ENCODE results near the gene ABCG5. TPM values are rescaled to one million over a fixed set of nuclear protein-coding genes. Genes with fewer than 3 reads are reported as not detected.

ABCG5 gene
- total RNA-seq, 3 donors from 2014 or later (not counting 1 experiment from before 2014, with no cell fraction given): not detected

DNA sequence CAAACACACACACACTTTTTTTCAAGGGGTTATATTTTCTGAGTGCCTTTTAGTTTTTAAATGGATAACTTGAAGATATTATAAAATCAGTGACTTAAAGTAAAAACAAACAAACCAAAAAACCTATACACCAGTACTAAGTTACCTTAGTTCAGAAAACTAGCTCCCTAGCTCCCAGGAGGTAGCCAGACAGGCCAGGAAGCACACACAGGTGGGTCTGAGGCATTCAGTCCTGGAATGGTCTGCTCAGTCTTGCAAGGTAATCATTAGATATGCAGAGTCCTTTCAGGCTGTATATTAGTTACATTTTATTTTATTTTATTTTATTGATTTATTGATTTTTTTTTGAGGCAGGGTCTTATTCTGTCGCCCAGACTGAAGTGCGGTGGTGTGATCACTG lies 75.5 kb downstream of the ABCG5 start:
- Mint-ChIP-seq H3K27ac (no peak overlapping the region), H3K4me1 (no peaks in the 10 kb centered on the region), H3K36me3 (no peaks in the 10 kb centered on the region), H3K9me3 (no peaks in the 10 kb centered on the region), H3K27me3 (ENCODE audit: low read depth in 2 of 2) (peaks cover 2 to 13% of the 10 kb centered on the region in 2 donors), H3K4me3 (no peak overlapping the region)
- WGBS (ENCODE audit: insufficient coverage): 88% methylated on average over 2 of the region's 2 CpGs
- Histone ChIP-seq H3K36me3 (ENCODE audit: control insufficient read depth, insufficient read depth, low read length) (no peaks in the 10 kb centered on the region), H3K4me1 (ENCODE audit: control insufficient read depth, insufficient read depth, low read length) (no peaks in the 10 kb centered on the region), H3K27me3 (ENCODE audit: control insufficient read depth, insufficient read depth, low read length) (no peaks in the 10 kb centered on the region), H3K4me3 (ENCODE audit: low read length) (no peak overlapping the region), H3K27ac (ENCODE audit: low read length) (no peak overlapping the region), H3K9me3 (ENCODE audit: control insufficient read depth, insufficient read depth, low read length) (no peaks in the 10 kb centered on the region)
- intact Hi-C loops (cut with micrococcal nuclease): no loop called here
- TF ChIP-seq CTCF (IDR thresholded peaks at IDR 0.05): no peak
- DNase-seq (no peak), ATAC-seq (no peak)

Other genes with a start within 250 kb of the ABCG5 start
- gene THADA, start 242.8 kb downstream of the ABCG5 start, total RNA-seq: 10 to 100 TPM; 34.1 to 35.7 (median 35.3) TPM
- gene PLEKHH2, start 201.6 kb downstream of the ABCG5 start, total RNA-seq: under 1 TPM; 0.07 to 0.28 (median 0.19) TPM
- gene C1GALT1C1L, start 162.4 kb downstream of the ABCG5 start, total RNA-seq: not detected
- 1 to 10 TPM; 2.1 to 4.5 (median 3.2) TPM for gene DYNC2LI1, start 64.8 kb downstream of the ABCG5 start, total RNA-seq
- gene ABCG8, start 132 bp upstream of the ABCG5 start, total RNA-seq: not detected
- 10 to 100 TPM; 43.5 to 53.8 (median 48.4) TPM for gene LRPPRC, start 157.2 kb upstream of the ABCG5 start, total RNA-seq